ENCODE data around the gene ROBO2.

The ROBO2 gene

GRCh38 chr3:77139624-77140023 lies 99.7 kb downstream of the ROBO2 start:
- no peak for DNase-seq

DNA sequence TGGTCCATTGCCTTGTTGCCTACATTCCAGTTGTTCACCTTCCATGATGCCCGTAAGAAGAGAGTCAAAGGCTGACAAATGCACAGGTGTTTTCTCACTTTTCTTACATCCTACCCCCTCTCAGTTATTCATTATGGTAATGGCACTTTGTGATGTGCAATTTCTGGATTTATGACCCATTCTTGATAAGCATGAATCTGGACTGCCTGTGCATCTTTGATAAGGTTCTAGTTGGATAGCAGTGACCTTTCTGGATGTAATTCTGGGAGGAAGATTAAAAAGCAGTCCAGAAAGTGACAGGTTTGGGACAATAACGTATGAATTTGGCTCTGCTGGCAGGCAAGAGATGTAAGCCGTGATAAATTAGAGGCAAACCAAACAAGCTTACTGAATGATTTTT lies 101.5 kb downstream of the ROBO2 start:
- DNase-seq, result no peak

DNA sequence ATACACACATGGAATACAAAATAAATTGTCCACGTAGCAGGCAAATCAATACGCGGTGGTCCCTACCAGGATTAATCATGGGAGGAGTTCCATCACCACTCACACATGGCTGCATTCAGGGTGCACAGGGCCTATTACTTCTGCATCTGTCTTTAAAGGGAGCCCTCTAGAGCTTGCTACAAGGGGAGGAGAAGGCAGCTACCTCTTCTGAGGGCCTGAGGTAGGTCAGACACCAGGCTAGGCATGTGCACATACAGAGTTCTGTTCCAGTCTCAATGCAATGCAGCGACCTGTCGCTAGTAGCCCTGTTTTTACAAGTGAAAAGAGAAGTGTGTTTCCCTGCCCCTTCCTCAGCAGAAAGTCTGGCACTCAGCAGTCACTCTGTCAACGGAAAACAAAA lies 102.7 kb downstream of the ROBO2 start:
- no peak for DNase-seq

GRCh38 chr3:77146004-77146403 lies 106.1 kb downstream of the ROBO2 start:
- DNase-seq, result no peak

- DNase-seq, result no peak
These were observed 108.1 kb downstream of the ROBO2 start for GRCh38 chr3:77147836-77148578.

GRCh38 chr3:77149382-77149781 lies 109.5 kb downstream of the ROBO2 start:
- no peak for DNase-seq

GRCh38 chr3:77150028-77150427 lies 110.1 kb downstream of the ROBO2 start:
- DNase-seq, result no peak

- DNase-seq, result no peak
These were observed 110.9 kb downstream of the ROBO2 start for GRCh38 chr3:77150759-77151158.

DNA sequence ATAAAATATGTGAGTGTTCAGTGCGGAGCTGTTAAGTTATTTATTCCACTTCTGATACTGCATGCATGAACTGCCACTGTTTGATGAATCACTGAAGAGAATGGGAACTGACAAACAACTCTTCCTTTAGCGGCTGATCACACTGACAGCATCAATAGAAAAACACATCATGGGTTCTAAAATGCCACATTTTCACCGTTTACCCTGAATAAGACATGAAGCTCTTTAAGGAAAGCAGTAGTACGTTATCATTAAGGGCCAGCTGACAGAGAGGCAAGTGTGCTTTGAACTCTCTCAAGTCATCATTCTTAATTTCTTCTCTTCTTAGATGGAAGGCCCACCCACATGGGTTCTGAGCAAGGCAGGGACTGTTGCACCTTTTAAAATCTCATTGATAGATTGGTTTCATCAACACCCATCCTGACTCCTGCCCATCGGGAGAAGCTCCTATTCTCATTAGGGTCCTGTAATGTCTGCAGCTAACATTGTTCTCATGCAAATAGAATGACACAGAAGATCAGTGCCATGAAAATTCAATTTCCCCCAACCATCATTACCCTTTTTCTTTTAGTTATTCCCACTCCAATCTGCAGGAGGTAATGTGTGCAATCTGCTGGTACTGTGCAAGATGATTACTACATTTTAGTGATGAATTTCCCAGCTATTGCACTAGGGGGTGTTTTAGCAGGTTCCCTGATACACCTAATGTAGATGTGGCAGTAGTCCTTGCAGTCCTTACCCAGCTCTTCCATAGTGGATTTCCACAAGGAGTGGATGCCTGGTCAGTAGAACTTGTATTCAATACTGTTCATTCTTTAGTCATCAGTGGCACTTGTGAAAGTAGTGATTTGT lies 119.1 kb downstream of the ROBO2 start:
- DNase-seq, result no peak

DNA sequence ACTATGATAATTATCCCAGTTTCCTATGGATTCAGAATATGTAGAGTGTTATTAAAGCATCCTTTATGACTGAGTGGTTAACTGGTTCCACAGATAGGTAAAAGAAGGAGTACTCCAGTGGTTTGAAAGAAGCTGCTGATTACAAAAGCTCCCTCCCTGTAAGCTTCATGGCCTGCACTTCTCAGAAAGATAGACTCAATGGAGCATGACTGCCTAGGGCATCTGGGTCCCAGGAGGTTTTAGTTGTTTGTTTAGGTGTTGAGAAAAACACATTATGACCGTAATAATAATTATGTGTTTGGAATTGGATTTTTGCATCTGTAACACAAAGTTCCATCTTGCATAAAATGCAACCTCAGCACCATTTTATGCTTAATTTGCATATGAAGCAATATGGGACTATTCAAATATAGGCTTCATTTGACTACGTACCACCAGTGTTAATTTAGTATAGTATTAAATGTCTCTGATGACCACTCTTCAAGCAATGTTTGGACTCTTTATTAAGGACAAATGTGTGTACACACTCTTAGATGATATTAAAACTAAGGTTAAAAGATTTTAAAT lies 121.1 kb downstream of the ROBO2 start:
- no peak for DNase-seq

- no peak for DNase-seq
These were observed 129.9 kb downstream of the ROBO2 start for GRCh38 chr3:77169823-77170222.

DNA sequence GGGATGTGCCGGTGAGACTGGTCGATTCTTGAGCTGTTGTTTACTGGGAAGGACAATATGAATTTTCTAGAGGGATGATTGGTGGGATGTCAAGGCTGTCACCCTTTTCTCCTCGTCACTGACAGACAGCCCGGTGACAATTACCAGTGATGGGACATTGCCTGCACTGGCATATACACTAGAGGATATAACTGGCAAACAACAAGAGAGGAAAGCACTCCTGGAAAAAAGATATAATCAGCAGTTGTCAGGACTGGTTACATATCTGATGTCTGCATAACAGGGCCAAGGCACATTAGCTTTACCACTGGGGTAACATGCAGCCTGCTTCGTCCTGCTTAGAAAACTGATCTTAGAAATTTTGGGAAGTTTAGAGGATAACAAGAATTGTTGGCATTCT lies 131.1 kb downstream of the ROBO2 start:
- DNase-seq, result no peak

GRCh38 chr3:77179762-77180161 lies 139.9 kb downstream of the ROBO2 start:
- peak; percentile 1 for DNase-seq

GRCh38 chr3:77182341-77182740 lies 142.4 kb downstream of the ROBO2 start:
- no peak for DNase-seq

DNA sequence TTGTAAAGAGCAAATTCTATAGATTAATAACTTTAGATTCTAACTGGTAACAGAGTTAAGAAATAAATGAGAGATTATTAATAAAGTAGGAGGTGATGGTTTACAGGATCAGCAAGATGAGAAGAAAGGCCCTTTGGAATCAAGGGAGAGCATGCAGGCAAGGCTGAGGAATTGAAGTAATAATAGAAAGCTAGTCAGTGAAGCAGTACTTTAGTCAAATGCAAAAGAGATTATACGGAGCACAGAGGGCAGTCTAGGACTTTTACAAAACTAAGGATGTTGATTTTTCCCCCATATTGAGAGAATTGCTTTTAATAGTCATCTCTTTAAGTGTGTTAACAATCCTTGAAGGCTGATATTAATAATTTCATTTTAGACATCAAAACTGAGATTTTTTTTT lies 146.4 kb downstream of the ROBO2 start:
- DNase-seq, result no peak

GRCh38 chr3:77186728-77187127 lies 146.8 kb downstream of the ROBO2 start:
- no peak for DNase-seq

- no peak for DNase-seq
These were observed 148.3 kb downstream of the ROBO2 start for GRCh38 chr3:77188210-77188609.

GRCh38 chr3:77189258-77189657 lies 149.4 kb downstream of the ROBO2 start:
- no peak for DNase-seq

DNA sequence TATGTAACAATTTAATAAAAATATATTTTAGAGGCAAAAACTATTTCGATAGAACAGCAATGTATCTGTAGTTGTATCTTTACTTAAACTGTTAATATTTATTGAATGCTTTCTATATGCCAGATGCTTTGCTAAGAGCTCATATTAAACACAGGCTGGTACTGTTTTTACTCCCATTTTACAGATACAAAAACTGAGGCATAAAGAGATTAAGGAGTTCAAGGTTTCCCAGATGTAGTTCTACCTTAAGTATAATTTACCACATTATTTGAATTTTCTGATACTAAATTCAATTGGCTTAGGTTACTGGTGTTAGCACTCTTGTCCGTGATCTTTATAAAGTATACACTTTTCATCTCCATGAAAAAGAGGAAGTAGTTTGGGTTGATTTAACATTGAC lies 149.8 kb downstream of the ROBO2 start:
- no peak for DNase-seq

DNA sequence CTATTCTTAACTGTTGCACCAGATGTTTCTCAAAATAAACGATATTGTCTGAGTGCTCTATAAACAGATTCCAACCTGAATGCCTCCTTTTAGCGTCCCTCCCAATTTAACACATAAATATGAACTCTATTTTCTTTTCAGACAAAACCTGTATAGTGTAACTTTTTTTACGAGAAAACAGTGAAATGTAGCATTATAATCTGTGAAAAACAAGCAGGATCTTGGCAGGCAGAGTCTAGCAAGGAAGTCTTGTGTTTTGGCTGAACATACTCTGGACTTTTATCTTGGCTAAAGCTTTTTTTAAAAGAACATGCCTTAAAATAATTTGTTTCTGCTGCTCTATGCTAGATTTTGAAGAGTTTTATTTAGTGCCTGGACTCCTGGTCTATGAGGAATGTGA lies 150.5 kb downstream of the ROBO2 start:
- DNase-seq, result no peak

GRCh38 chr3:77191014-77191413 lies 151.1 kb downstream of the ROBO2 start:
- DNase-seq, result no peak

GRCh38 chr3:77191640-77192039 lies 151.7 kb downstream of the ROBO2 start:
- no peak for DNase-seq

DNA sequence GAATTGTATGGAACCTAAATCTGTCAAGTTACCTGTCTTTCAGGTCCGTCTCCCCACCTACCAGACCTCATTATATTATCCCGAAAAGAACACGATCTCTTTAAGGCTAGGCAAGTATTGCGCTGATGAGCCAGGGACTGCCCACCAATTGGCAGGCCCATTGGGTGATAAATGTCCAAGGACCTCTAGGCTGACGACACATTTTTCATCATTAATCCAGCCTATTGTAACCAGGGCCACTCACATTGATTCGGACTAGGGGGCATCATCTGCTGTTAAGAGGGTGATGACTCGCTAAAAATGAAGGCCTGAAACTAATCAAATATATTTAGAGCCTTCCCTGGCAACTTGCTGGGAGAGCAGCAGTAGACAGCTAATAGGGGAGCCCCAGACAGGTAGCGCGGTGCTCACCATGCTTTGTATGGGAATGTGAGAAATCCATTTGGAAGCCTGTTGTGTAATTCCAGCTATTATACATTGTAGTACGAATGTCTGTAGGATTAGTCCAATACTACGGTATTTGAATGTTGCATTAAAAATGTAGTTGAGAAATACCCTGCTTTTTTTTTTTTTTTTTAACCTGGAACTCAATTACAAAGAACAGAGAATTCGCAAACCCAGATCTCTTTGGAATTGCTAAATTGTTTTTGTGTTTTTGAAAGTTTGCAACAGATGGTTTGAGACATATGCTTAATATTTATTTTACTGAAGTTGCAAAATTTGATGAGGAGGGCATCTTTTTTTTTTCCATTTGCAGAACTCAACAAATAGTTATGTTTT lies 156.1 kb downstream of the ROBO2 start:
- no peak for DNase-seq
